ENCODE results near the gene TBC1D2B.

The TBC1D2B gene

DNA sequence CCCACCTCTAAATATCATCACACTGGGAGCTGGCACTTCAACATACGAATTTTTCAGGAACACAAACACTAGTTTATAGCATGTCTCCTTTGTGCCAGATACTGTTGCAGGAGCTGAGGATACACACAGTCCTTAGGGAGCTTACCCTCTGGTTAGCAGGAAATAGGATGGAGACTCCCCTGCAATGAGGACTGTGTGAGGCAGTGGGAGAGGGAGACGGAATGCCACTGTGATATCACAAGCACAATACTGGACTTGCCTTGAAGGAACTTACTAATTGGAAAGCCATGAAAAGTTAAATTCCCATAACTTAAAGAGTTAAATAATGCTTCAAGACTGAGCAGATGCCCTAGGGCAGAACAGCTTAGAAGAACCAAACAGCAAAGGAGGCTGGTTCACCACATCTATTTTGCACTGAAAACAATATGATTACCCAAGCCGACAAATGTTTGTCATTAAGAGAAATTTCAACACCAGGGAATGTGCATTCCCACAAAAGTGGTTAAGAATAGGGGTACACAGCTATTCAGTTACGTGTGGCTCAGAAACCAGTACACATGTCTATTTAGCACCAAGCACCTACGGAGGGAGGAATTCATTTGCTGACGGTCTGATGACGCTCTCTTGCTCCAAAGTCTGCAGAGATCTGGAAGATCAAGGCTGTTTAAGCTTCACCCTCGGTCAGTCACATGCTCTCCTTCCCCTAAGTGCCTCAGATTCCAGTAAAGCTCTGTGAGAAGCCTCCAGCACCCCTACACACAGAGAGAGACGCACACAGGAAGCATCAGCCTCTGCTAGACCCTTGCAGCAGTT is 5.2 kb downstream of the TBC1D2B start:
- no peak for DNase-seq (ENCODE audit: low read depth)

DNA sequence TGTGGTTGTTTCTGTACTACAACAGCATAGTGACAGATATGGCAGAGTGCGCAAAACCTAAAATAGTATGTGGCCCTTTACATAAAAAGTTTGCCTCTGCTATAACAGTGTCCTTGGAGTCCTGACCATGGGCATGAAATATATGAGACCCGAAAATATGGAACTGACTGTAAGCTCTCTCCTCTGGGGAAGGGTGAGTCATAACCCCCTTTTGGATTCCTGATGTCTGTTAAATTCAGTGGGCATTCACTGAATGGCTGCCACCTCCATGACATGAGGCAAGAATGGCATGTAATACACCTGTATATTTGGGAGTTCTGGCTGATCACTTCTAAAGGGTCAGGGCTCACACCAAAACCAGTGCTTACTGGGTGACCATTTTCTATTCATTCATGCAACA is 6.1 kb downstream of the TBC1D2B start:
- DNase-seq (ENCODE audit: low read depth), result no peak

- DNase-seq (ENCODE audit: low read depth), result no peak
Measured at GRCh38 chr15:78070049-78070700, 7.3 kb downstream of the TBC1D2B start.

DNA sequence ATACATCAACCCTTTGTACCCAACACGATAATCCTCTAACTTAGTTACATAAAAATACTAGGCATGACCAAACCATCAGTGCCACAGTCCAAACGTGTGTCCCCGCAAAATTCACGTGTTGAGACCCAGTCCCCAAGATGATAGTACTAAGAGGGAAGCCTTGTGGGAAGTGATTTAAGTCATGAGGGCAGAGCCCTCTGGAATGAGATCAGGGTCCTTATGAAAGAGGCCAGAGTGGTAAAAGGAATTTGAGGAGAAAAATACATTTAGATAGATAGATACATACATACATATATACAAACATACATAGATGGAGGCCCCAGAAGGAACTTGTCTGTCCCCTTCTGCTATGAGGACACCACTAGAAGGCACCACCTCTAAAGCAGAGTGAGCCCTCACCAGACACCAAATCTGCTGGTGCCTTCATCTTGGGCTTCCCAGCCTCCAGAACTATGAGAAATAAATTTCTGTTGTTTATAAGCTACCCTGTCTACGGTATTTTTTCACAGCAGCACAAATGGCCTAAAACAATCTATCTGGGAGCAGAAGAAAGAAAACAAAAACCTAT is 8.0 kb downstream of the TBC1D2B start:
- DNase-seq (ENCODE audit: low read depth), result no peak

DNA sequence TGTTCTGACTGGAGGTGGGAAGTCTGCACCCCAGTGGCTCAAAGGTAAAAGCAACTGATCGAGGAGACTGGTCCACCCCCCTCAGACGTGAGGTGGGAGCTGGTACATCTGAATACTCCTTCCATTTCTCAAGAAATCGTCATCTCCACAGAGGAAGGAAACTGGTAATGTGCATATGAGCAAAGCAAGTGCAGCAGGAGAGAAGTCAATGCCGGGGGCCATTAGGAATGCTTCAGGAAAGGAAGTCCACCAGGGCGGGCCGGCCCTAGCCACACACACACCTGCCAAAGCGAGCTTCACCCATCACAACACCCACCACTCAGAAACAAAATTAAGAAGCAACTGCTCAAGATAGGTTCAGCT is 8.5 kb downstream of the TBC1D2B start:
- DNase-seq (ENCODE audit: low read depth), result no peak

- no peak for DNase-seq (ENCODE audit: low read depth)
Measured at GRCh38 chr15:78067328-78068228, 9.9 kb downstream of the TBC1D2B start.

DNA sequence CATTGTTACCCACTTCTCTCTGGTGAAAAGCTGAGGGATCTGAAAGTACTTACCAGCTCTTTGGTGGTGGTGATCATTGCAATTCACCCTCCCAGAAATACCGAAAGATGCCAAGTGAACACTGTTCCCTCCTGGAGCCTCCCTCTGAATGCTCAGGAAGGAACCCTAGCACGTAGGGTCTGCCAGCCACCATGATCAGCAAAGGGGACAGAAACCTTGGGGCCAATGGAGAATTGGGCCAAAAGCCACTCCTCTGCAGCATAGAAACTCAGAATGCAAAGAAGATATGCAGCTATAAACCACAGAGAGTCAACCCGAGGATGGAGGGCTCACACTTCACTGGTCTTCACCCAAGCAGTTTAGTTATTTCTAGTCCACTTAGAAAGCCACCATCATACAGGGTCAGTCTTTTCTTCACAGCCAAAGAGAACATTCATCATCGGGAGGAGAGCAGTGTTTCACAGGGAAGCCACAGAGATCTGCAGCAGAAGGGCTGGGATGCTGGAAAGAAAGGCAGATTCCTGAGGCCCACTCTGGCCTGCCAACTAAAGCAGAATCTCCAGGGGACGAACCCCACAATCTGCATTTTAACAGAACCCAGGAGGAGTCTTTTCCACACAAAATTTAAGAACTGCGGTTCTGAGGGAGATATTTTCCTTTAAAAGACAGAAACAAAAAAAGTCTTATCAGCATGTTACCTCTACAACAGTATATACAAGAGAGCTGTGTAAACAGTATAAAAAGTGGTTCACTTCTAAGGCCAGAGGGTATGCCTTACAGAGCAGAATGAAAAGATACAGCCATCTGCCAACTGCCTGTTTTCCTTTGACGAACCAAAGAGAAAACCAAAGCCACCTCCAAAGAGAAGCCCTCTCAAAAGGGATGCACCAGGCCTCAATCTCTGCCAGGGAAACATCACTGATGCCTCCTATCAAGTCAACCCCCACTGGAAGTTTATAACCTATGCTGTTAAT is 11.3 kb downstream of the TBC1D2B start:
- no peak for DNase-seq (ENCODE audit: low read depth)

- DNase-seq (ENCODE audit: low read depth), result no peak
Measured at GRCh38 chr15:78065284-78065872, 12.1 kb downstream of the TBC1D2B start.

- no peak for DNase-seq (ENCODE audit: low read depth)
Measured at GRCh38 chr15:78064544-78064943, 13.0 kb downstream of the TBC1D2B start.

DNA sequence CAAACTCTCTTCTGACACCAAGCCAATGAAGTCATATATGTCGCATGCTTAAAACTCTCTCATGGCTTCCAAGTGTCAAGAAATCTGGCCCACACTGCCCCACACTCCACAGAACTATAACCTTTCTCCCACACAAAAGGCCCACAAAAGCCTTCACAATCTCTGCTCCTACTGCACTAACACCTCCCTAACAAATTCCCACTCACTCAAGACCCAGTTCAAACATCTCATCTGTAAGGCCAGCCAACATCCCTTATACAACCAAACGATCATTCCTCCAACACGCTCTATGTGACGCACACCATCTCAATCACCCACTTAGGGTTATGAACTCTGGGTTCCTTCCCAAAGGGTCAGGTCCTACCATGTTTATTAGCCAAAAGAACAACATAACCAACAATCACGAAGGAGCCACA is 13.5 kb downstream of the TBC1D2B start:
- DNase-seq (ENCODE audit: low read depth), result no peak

DNA sequence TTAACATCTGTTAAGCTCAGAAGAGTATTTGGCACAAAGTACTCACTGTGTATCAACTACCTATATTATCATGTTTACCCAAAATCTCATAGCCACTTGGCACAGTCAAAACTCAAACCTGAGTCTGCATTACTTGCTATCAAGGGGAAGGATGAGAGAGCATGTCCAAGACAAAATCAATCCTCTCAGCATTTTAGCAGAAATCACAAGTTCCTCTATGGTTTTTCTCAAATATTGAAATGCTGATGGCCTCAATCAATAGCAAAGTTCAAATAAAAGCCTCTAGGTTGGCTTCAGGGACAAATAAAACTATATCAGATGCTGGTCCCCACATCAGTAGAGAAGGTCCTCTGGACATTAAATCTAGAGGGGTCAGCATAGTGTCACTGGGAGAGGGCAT is 14.3 kb downstream of the TBC1D2B start:
- no peak for DNase-seq (ENCODE audit: low read depth)

GRCh38 chr15:78061963-78062427 is 15.5 kb downstream of the TBC1D2B start:
- DNase-seq (ENCODE audit: low read depth), result no peak

DNA sequence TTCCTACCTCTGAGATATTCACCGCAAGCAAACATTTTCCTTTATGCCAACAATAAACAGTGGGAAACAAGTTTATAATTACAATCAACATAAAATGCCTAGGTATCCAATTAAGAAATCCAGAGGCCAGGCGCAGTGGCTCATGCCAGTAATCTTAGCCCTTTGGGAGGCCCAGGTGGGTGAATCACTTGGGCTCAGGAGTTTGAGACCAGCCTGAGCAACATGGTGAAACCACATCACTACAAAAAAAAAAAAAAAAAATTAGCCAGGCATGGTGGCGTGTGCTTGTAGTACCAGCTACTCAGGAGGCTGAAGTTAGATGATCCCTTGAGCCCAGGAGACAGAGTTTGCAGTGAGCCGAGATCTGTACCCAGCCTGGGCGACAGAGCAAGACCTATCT is 17.3 kb downstream of the TBC1D2B start:
- no peak for DNase-seq (ENCODE audit: low read depth)

GRCh38 chr15:78059110-78059839 is 18.2 kb downstream of the TBC1D2B start:
- no peak for DNase-seq (ENCODE audit: low read depth)

DNA sequence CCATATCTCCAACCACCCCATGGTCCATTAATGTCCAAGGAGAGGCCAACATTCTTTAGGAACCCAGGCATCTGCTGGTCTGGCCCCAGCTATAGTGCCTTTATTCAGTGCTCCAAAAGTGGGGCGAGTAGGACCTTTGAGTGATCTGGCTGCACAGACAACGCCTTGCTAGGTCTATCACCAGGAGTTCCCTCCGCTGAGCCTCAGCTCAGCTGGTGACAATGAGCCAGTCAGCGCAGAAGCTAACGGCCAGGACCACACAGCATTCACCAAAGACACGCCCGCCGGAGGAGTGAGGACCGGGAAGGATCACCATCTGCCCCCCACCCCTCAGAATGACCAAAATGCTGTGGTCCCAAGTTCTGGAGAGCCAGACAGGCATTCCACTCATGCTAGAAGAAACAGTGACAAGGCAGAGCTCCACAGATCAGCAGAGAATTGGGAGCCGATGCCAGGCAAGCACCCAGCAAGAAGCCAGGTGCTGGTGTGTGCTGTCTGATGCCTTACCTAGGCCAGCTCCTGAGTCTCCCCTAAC is 19.0 kb downstream of the TBC1D2B start:
- DNase-seq (ENCODE audit: low read depth), result no peak

DNA sequence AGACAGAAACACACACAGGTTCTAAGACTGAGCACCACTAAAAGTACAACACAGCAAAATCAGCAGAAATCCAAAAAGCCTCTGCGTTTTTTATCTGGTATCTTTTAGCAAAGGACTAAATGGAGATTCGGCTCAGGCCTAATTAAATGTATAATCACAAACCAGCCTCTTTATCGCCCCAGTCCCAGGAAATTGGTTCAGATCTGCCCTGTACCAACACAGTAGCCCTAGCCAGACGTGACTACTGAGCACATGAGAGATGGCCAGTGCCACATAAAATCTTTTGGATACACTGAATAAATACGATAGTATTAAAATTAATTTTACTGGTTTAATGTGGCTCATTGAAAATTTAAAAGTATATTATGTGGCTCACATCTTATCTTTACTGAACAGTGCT is 19.7 kb downstream of the TBC1D2B start:
- DNase-seq (ENCODE audit: low read depth), result no peak

DNA sequence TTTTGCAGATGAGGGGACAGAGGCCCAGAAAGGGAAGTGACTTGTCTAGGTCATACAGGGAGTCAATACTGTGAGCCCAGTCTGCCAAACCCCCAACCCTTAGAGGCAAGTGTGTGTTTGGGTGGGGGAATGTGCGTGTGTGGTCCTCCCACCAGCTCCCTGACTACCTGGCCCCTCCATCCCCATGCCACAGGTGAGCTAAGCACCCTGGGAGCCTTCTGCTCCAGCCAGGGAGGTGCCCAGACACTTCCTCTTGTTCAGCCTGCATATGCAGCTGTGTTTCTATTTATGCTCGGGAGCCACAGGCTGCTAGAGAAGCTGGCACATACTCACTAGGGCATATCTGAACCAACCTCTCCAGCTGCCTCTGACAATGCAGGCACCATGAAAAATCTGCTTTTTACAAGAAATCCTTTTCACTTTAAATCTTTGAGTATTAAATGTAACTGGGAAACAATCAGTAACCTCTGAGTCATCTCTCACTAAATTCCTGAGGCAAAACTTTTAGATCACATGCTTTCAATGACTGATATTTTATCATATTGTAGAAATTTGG is 20.7 kb downstream of the TBC1D2B start:
- no peak for DNase-seq (ENCODE audit: low read depth)

DNA sequence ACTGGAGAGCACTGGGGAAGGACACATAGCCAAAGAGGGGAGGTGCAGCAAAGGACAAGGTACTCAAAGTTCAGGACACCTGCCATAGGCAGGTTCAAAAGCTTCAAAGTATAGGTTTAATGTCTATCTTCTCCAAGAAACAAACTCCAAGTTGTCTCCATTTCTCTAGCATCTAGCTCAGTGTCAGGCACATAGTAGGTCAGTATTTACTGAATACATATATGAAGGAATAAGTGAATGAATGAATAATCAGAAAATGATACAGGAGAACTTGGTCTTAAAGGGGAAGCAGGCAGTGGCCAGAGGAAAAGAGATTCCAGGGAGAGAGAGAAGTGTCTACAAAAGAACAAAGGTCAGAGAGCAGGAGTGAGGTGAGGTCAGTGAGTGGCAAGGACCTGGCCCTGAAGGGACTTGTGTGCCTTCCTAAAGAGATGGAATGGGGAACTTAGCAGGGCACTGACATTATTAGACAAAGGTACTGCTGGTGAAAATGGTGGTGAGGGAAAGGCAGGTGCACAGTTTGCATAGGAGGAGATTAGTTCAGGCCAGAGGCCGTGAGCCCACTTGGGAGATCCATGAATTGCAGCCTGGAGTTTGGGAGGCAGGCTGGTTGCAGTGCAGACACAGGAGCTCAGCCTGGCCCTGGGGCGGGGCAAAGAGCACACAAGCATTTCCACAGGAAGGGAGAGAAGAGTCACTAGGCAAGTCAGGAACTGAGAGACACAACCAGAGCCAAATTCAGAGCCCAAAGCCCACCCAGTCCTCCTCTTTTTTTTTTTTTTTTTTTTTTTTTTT is 21.4 kb downstream of the TBC1D2B start:
- DNase-seq (ENCODE audit: low read depth), result no peak

DNA sequence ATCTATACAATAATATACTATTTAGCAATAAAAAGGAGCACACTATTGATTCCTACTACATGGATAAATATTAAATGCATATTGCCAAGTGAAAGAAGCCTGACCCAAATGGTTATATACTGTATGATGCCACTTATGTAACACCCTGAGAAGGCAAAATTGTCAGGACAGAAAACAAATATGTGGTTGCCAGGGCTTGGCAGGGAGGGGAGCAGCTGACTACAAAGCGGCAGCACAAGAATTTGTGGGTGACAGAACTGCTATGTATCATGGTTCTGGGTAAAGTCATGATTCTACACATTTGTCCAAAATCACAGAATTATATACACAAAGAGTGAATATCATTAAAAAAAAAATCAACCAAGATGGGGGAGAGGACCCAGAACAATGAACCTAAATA is 22.5 kb downstream of the TBC1D2B start:
- no peak for DNase-seq (ENCODE audit: low read depth)
